H1 (cell line): ENCODE data around the gene QSOX2.

Experiments used
- ATF3 ChIP-seq: IDR thresholded peaks from 2 replicates; pipeline ENCODE4 v1.6.1; 2011; ENCODE audit warnings: low read depth, mild to moderate bottlenecking, low read length; ENCODE audit not compliant: insufficient read depth
- BRCA1 ChIP-seq: IDR thresholded peaks from 2 replicates; pipeline ENCODE4 v1.6.1; 2012; ENCODE audit warnings: low read depth, low read length, improper control_type of control experiment
- CBX8 ChIP-seq: fragments of 300-800, 300-1000 bp; sonication (generic); IDR thresholded peaks from 2 replicates; pipeline ENCODE4 v1.7.1; 2016; ENCODE audit warnings: low read depth, low read length, borderline replicate concordance
- CTCF ChIP-seq, 3 experiments: IDR thresholded peaks; 1 replicate in 2 of 3; 2 replicates in 1 of 3; pipeline versions ENCODE4 v1.5.1 to v1.6.1; 2011; ENCODE audit warnings: low read length in 3 of 3, mild to moderate bottlenecking in 3 of 3, inconsistent platforms in 2 of 3, low read depth in 1 of 3, moderate library complexity in 1 of 3; ENCODE audit not compliant: insufficient read depth in 1 of 3; ENCODE audit errors: control extremely low read depth in 1 of 3
- EP300 ChIP-seq, 2 experiments: IDR thresholded peaks; 1 replicate in 1 of 2; 2 replicates in 1 of 2; pipeline ENCODE4 v1.6.1; 2011 to 2012; ENCODE audit warnings: low read depth in 2 of 2, low read length in 2 of 2, mild to moderate bottlenecking in 2 of 2, borderline replicate concordance in 1 of 2, inconsistent platforms in 1 of 2, moderate library complexity in 1 of 2
- EZH2 ChIP-seq: fragments of 200-600 bp; sonication (generic); IDR thresholded peaks from 2 replicates; pipeline ENCODE4 v1.7.1; 2012; ENCODE audit warnings: low read depth, mild to moderate bottlenecking, moderate library complexity, low read length, inconsistent platforms; ENCODE audit not compliant: severe bottlenecking
- GABPA ChIP-seq: IDR thresholded peaks from 2 replicates; pipeline ENCODE4 v1.6.1; 2011; ENCODE audit warnings: mild to moderate bottlenecking, low read length, moderate library complexity, borderline replicate concordance; ENCODE audit not compliant: insufficient read depth
- POLR2A ChIP-seq, 2 experiments: IDR thresholded peaks; 1 replicate in 1 of 2; 2 replicates in 1 of 2; pipeline ENCODE4 v1.6.1; 2011; ENCODE audit warnings: low read depth in 2 of 2, low read length in 2 of 2, mild to moderate bottlenecking in 2 of 2; ENCODE audit errors: control extremely low read depth in 1 of 2
- POLR2AphosphoS5 ChIP-seq: IDR thresholded peaks from 2 replicates; pipeline ENCODE4 v1.6.1; 2011; ENCODE audit warnings: low read depth, low read length
- TAF1 ChIP-seq: IDR thresholded peaks from 2 replicates; pipeline ENCODE4 v1.6.1; 2011; ENCODE audit warnings: mild to moderate bottlenecking, low read depth, low read length
- TBP ChIP-seq: IDR thresholded peaks from 2 replicates; pipeline ENCODE4 v1.6.1; 2011; ENCODE audit warnings: low read depth, low read length, improper control_type of control experiment
- TEAD4 ChIP-seq: IDR thresholded peaks from 2 replicates; pipeline ENCODE4 v1.6.1; 2012; ENCODE audit warnings: low read depth, low read length, inconsistent platforms, mixed read lengths
- USF2 ChIP-seq: IDR thresholded peaks from 2 replicates; pipeline ENCODE4 v1.6.1; 2011; ENCODE audit warnings: low read length, improper control_type of control experiment

GRCh38 chr9:136284311-136284710 lies 38.7 kb upstream of the QSOX2 start:
- no peak for TF ChIP-seq POLR2AphosphoS5
- TF ChIP-seq BRCA1: no peak
- TF ChIP-seq CTCF (IDR thresholded peaks at IDR 0.05; ENCODE audit: control extremely low read depth in 1 of 3, insufficient read depth in 1 of 3, low read depth in 1 of 3, low read length in 3 of 3): no peak
- TF ChIP-seq EP300 (IDR thresholded peaks at IDR 0.05; ENCODE audit: borderline replicate concordance in 1 of 2, low read depth in 2 of 2, low read length in 2 of 2): no peak
- no peak for TF ChIP-seq POLR2A (IDR thresholded peaks at IDR 0.05; ENCODE audit: control extremely low read depth in 1 of 2, low read depth in 2 of 2, low read length in 2 of 2)
- no peak for TF ChIP-seq TBP
- TF ChIP-seq TAF1: no peak
- TF ChIP-seq CBX8: no peak
- TF ChIP-seq ATF3: no peak
- TF ChIP-seq USF2: no peak
- no peak for TF ChIP-seq GABPA
- TF ChIP-seq TEAD4: no peak
- TF ChIP-seq EZH2: no peak
